Lung (tissue), 12 donors: ENCODE measurements around the gene PGP. TPM values are rescaled to one million over a fixed set of nuclear protein-coding genes. Genes with fewer than 3 reads are reported as not detected.

Source experiments
- ATAC-seq: fragments of 200-7000 bp; cut with Tn5 transposase; one replicate; pipeline ENCODE4 v1.9.1; 2020; ENCODE audit warnings: moderate number of reproducible peaks; ENCODE audit not compliant: insufficient read depth, low FRiP score
- DNase-seq, 3 donors: peaks; one replicate each; pipeline ENCODE4 v3.0.0-alpha.2; 2013 to 2017
- H3K27ac ChIP-seq, 2 donors: one replicate each; pipeline ENCODE4 v1.5.1; 2013; ENCODE audit warnings: mild to moderate bottlenecking in 2 of 2, moderate library complexity in 2 of 2, control low read depth in 1 of 2, inconsistent platforms in 1 of 2, low read depth in 1 of 2, low read length in 1 of 2
- H3K27me3 ChIP-seq, 3 donors: one replicate each; pipeline ENCODE4 v1.5.1; 2013; ENCODE audit warnings: low read length in 2 of 3; ENCODE audit not compliant: control insufficient read depth in 3 of 3, insufficient read depth in 3 of 3
- H3K36me3 ChIP-seq, 4 donors: one replicate each; pipeline ENCODE4 v1.5.1; 2013; ENCODE audit warnings: low read length in 4 of 4, mild to moderate bottlenecking in 1 of 4, moderate library complexity in 1 of 4; ENCODE audit not compliant: control insufficient read depth in 4 of 4, insufficient read depth in 4 of 4
- H3K4me1 ChIP-seq, 5 donors: one replicate each; pipeline ENCODE4 v1.5.1; 2013; ENCODE audit warnings: low read length in 5 of 5, mild to moderate bottlenecking in 2 of 5, moderate library complexity in 1 of 5; ENCODE audit not compliant: control insufficient read depth in 5 of 5, insufficient read depth in 5 of 5
- H3K4me3 ChIP-seq: one replicate; pipeline ENCODE4 v1.5.1; 2013; ENCODE audit warnings: mild to moderate bottlenecking, control low read depth, moderate library complexity
- H3K9ac ChIP-seq, 2 donors: one replicate each; pipeline ENCODE4 v1.5.1; 2013; ENCODE audit warnings: low read length in 2 of 2, control low read depth in 1 of 2; ENCODE audit not compliant: insufficient read depth in 1 of 2
- H3K9me3 ChIP-seq, 4 donors: one replicate each; pipeline ENCODE4 v1.5.1; 2013; ENCODE audit warnings: low read length in 3 of 4, mild to moderate bottlenecking in 1 of 4, moderate library complexity in 1 of 4; ENCODE audit not compliant: control insufficient read depth in 4 of 4, insufficient read depth in 3 of 4
- CTCF ChIP-seq: IDR thresholded peaks from 2 replicates; pipeline ENCODE4 v1.5.1; 2012; ENCODE audit warnings: mild to moderate bottlenecking; ENCODE audit errors: control extremely low read depth, extremely low read depth
- WGBS, 2 donors: extraction: QIAGEN DNeasy Blood & Tissue Kit; methylation state at CpG; one replicate each; pipeline ENCODE4 v1.1.7; 2013; 5-methylcytosine and 5-hydroxymethylcytosine counted together
- polyA plus RNA-seq, 2 donors: library from polyadenylated mRNA; stranded (reverse); fragments of 200-250 nt; gene quantifications; one replicate each; pipeline ENCODE4 v1.2.1, GENCODE V29; 2013
- total RNA-seq, 2 donors: library from RNA; depleted of rRNA in 1 of 2; stranded (reverse); fragments of >200 nt in 1 of 2; gene quantifications; one replicate each; pipeline ENCODE4 v1.2.1, GENCODE V29; 2014 to 2021
- donor health status: control.
- donor health status: control.
- donor health status: Bipolar disorder and iron deficiency.
- donor health status: healthy.
- donor health status: DM: yes; HTN: yes; CAD: no.

PGP gene
- total and polyA plus RNA-seq, 4 donors: 3.8 to 20.9 (median 13.7) TPM

GRCh38 chr16:2180962-2181923 lies 33.4 kb downstream of the PGP start:
- Histone ChIP-seq H3K36me3 (peaks cover 0 to 20% (median 2%) of the 10 kb centered on the region in 4 donors), H3K9ac (no peak overlapping the region), H3K4me3 (no peak overlapping the region), H3K27ac (no peak overlapping the region), H3K4me1 (no peaks in the 10 kb centered on the region), H3K9me3 (no peaks in the 10 kb centered on the region), H3K27me3 (no peaks in the 10 kb centered on the region)
- DNase-seq: no peak
- WGBS, 2 donors: 86 to 88% methylated on average over 42 to 46 of the region's 46 CpGs
- ATAC-seq: no peak
- TF ChIP-seq CTCF: no peak

- DNase-seq (no peak), ATAC-seq (no peak)
- H3K27ac ChIP-seq: no peak overlapping the region
- no peaks in the 10 kb centered on the region for H3K27me3 ChIP-seq
- H3K4me3 ChIP-seq: no peak overlapping the region
- WGBS, 2 donors: 94 to 96% methylated on average over 33 to 43 of the region's 43 CpGs
- H3K4me1 ChIP-seq: no peaks in the 10 kb centered on the region
- no peaks in the 10 kb centered on the region for H3K9me3 ChIP-seq
- peaks cover 0 to 28% (median 3%) of the 10 kb centered on the region in 4 donors for H3K36me3 ChIP-seq
- no peak for TF ChIP-seq CTCF
- no peak overlapping the region for H3K9ac ChIP-seq
Measured at GRCh38 chr16:2180461-2180860, 34.2 kb downstream of the PGP start.

GRCh38 chr16:2179576-2179975 lies 35.1 kb downstream of the PGP start:
- H3K9me3 ChIP-seq: no peaks in the 10 kb centered on the region
- no peaks in the 10 kb centered on the region for H3K4me1 ChIP-seq
- peaks cover 4 to 36% (median 7%) of the 10 kb centered on the region in 4 donors for H3K36me3 ChIP-seq
- 97% methylated on average over 27 to 31 of the region's 31 CpGs for WGBS, 2 donors
- no peak overlapping the region for H3K27ac ChIP-seq
- no peak for TF ChIP-seq CTCF
- no peak overlapping the region for H3K9ac ChIP-seq
- no peaks in the 10 kb centered on the region for H3K27me3 ChIP-seq
- H3K4me3 ChIP-seq: no peak overlapping the region
- ATAC-seq (no peak), DNase-seq (no peak)
